Measurements from ENCODE around the gene CGB8. TPM values are rescaled to one million over a fixed set of nuclear protein-coding genes. Genes with fewer than 3 reads are reported as not detected.
"Not testable (repeated sequence)": the region's sequence is repeated elsewhere in the genome, so short reads cannot be mapped to it uniquely, and the experiment has no call there.

The CGB8 gene
- total RNA-seq, 1 experiment from 2014 or later: not detected

DNA sequence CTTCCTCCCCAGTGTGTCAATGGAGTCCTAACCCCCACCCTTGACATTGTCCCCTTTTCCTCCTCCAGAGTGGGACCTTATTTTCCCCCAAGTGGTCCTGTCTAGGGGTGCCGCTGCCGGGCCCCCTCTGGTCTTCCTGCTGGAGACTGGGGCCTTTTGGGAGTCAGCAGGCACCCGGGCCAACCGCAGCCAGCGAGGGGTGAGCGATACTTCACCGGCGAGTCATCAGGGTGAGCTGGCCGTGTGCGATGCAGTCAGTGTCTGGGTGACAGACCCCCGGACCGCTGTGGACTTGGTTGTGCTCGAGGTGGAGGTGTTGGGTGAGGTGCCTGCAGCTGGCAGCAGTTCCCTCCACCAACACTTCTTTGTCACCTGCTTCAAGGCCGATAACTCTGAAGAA is 19.2 kb downstream of the CGB8 start:
- DNase-seq; H3K36me3 ChIP-seq (replicated peaks; ENCODE audit: control insufficient read depth, insufficient read depth, low read length); H3K27me3 ChIP-seq (ENCODE audit: control insufficient read depth, insufficient read depth, low read length); H3K4me3 ChIP-seq (ENCODE audit: insufficient read depth, low read depth, low read length): not testable (repeated sequence)

DNA sequence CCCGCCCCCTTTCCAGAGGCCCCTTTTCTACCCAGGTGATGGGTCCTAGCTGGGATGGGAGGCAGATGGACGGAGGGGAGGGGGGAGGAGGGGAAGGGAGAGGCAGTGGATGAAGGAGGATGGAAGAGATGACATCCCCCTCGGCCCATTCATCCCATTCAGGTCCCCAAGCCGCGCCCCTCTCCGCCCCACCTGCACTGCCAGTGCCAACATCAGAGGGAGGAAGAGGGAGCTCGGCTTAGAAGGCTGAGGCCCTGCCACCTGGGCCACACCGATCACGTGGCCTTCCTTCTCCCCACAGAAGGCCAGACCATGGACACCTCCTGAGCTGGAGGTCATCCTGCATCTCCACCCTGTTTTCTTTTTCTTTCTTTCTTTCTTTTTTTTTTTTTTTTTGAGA is 20.2 kb downstream of the CGB8 start:
- not testable (repeated sequence) for H3K27me3 ChIP-seq (ENCODE audit: control insufficient read depth, insufficient read depth, low read length); H3K4me3 ChIP-seq (ENCODE audit: insufficient read depth, low read depth, low read length); DNase-seq; H3K36me3 ChIP-seq (replicated peaks; ENCODE audit: control insufficient read depth, insufficient read depth, low read length)

DNA sequence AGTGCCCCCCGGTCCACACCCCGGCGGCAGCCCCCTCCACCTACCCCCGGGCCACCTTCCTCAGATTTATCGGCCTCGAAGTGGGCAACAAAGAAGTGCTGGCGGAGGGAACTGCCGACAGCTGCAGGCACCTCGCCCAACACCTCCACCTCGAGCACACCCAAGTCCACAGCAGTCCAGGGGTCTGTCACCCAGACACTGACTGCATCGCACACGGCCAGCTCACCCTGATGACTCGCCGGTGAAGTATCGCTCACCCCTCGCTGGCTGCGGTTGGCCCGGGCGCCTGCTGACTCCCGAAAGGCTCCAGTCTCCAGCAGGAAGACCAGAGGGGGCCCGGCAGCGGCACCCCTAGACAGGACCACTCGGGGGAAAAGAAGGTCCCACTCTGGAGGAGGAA is 23.3 kb downstream of the CGB8 start:
- H3K36me3 ChIP-seq (replicated peaks; ENCODE audit: control insufficient read depth, insufficient read depth, low read length); DNase-seq; H3K4me3 ChIP-seq (ENCODE audit: insufficient read depth, low read depth, low read length); H3K27me3 ChIP-seq (ENCODE audit: control insufficient read depth, insufficient read depth, low read length): not testable (repeated sequence)

DNA sequence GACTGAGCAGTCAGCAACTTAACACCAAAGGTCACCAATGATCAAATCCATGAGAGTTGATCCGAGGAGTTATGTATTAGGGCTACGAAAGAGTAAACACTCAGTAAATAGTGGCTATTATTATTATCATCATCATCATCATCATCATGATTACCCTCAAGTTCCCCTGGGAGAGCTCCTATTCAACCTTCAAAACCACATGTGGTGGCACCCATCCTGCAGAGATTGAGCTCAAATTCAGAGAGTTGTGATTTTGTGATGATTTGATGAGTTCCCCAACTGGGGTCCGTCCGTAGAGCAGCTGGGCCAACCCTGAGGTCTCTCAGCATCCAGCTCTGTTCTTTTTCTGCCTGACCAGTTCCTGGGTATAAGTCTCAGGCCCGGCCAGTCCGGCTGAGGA is 23.8 kb downstream of the CGB8 start:
- not testable (repeated sequence) for H3K4me3 ChIP-seq (ENCODE audit: insufficient read depth, low read depth, low read length); DNase-seq; H3K36me3 ChIP-seq (replicated peaks; ENCODE audit: control insufficient read depth, insufficient read depth, low read length)
- H3K27me3 ChIP-seq (ENCODE audit: control insufficient read depth, insufficient read depth, low read length): peaks cover 11% of the 10 kb centered on the region

DNA sequence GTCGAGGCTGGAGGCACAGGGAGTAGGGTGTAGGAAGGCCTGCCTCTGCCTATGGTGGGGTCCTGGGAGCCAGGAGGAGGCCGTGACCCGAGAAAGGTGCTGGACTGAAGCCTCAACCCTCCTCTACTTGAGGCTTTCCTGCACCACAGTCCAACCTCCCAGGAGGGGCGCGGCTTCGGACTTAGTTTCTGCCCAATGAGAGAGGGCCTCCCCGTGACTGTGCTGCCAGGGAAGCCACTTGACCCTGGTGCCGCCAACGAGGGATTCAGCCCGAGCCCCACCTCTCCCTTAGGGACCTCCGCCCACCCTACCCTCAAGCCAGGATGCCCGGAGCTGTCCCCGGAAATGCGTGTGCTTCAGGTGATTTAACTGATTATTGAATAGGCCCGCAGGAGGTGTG is 24.7 kb downstream of the CGB8 start, which contains the start of gene CGB3:
TSS of gene CGB3 (minus strand) at position 101 of the 400 bp plus-strand sequence. CDS start 362 bp downstream, outside the sequence.
- DNase-seq; H3K36me3 ChIP-seq (replicated peaks; ENCODE audit: control insufficient read depth, insufficient read depth, low read length); H3K4me3 ChIP-seq (ENCODE audit: insufficient read depth, low read depth, low read length): not testable (repeated sequence)
- peaks cover 12% of the 10 kb centered on the region for H3K27me3 ChIP-seq (ENCODE audit: control insufficient read depth, insufficient read depth, low read length)

DNA sequence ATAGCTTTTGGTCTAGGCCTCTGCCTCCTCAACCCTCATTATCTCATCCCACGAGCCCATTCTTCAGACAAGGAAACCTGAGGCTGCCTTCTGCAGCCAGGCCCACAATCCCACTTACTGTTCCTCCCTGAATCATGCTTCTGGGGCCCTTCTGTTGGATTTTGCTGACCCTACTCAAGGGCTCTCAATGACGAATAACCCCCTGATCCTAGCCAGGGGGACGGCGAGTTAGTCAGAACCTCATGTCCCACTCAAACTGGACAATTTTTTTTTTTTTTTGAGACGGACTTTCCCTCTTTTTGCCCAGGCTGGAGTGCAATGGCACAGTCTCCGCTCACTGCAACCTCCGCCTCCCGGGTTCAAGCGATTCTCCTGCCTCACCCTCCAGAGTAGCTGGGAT is 26.8 kb downstream of the CGB8 start:
- Histone ChIP-seq H3K36me3 (replicated peaks; ENCODE audit: control insufficient read depth, insufficient read depth, low read length) (no peaks in the 10 kb centered on the region), H3K4me3 (ENCODE audit: insufficient read depth, low read depth, low read length) (no peak overlapping the region), H3K27me3 (ENCODE audit: control insufficient read depth, insufficient read depth, low read length) (peaks cover 30% of the 10 kb centered on the region)
- no peak for DNase-seq

DNA sequence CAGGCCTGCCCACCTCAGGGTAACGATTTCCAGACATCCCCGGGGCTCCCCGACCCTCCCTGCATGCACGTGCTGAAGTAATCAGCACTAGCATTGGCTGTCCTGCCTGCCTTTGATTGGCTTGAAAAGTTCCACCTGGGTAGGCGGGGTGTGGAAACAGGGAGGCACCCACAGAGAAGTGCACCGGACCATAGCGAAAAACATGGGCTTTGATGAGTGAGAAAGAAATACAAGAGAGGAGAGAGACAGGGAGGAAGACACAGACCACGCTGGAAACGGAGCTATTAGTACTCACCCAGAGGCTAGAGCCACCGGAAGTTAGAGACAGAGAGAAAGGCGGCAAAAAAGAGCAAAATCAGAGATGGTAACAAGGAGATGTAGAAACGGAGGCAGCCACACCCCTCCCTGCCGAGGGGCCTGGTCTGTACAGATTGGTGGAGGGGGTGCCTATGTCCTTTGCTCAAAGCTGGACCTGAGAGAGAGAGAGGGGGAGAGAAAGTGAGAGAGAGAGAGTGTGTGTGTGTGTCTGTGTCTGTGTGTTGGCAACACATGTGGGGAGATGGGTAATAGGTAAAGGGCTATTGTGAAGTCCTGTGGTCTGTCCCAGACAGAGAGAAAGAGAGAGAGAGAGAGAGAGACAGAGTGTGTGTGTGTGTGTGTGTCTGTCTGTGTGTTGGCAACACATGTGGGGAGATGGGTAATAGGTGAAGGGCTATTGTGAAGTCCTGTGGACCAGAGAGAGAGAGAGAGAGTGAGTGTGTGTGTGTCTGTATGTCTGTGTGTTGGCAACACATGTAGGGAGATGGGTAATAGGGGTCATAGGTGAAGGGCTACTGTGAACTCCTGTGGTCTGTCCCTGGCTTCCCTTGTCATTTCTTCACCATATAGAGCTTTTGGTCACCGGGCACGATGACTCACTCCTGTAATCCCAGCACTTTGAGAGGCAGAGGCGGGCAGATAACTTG is 27.7 kb downstream of the CGB8 start:
- DNase-seq: peak; percentile 74
- peaks cover 30% of the 10 kb centered on the region for H3K27me3 ChIP-seq (ENCODE audit: control insufficient read depth, insufficient read depth, low read length)
- peaks cover under 1% of the 10 kb centered on the region; the same call in 1 of the 2 replicates for H3K36me3 ChIP-seq (replicated peaks; ENCODE audit: control insufficient read depth, insufficient read depth, low read length)
- H3K4me3 ChIP-seq (ENCODE audit: insufficient read depth, low read depth, low read length): no peak overlapping the region

DNA sequence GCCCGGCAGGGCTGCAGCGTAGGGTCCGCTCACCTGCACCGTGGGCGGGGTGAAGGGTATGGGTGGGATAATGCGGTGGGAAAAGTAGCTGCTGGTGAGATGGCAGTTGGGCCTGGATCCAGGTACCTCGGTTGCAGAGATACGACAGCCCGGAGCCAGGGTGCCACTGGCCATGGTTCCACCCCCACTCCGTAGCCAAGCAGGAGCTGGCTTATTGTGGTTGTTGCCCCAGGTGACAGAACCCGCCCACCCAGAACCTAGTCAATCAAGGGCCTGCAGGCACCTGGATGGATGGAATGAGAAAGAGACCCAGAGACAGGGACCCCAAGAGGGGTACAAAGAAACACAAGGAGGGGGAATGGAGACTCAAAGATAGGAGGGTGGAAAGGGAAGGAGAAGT is 28.6 kb downstream of the CGB8 start:
- peaks cover 4% of the 10 kb centered on the region for H3K36me3 ChIP-seq (replicated peaks; ENCODE audit: control insufficient read depth, insufficient read depth, low read length)
- H3K27me3 ChIP-seq (ENCODE audit: control insufficient read depth, insufficient read depth, low read length): peaks cover 30% of the 10 kb centered on the region
- peak; percentile 81 for DNase-seq
- no peak overlapping the region for H3K4me3 ChIP-seq (ENCODE audit: insufficient read depth, low read depth, low read length)

DNA sequence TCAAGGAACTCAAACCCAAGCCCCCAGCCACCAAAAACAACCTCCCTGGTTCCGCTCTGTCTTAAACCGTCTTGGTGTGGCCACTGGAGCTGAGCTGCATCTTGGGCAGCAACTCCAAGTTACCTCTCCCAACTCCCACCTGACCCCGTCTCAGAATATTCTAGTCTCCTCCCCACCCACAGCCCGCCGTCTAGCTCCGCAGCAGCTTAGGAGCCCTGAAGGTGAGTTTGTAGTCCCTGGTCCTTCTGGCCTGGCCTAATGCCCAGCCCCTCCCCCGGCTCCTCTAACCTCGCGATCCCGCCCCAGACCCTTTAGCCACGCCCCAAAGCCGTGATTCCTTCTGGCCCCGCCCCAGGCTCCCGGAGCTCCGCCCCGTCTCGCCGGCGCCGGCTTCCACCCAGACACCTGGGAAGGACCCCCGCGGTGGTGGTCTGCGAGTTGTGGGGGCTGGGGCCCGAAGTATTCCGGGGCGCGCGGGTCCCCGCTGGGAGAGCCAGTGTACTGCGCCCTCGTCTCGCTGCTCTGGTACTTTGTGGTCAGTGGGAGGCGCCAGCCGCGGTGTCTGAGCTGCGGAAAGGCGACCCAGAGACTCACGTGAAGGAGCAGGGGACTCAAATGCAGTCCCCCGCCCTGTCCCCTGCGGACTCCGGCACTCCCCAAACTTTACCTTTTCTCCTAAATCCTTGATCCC is 29.5 kb downstream of the CGB8 start:
- DNase-seq: peak; percentile 97
- Histone ChIP-seq H3K36me3 (replicated peaks; ENCODE audit: control insufficient read depth, insufficient read depth, low read length) (peaks cover 8% of the 10 kb centered on the region), H3K27me3 (ENCODE audit: control insufficient read depth, insufficient read depth, low read length) (peaks cover 30% of the 10 kb centered on the region), H3K4me3 (ENCODE audit: insufficient read depth, low read depth, low read length) (peak overlapping the region; percentile 57)

DNA sequence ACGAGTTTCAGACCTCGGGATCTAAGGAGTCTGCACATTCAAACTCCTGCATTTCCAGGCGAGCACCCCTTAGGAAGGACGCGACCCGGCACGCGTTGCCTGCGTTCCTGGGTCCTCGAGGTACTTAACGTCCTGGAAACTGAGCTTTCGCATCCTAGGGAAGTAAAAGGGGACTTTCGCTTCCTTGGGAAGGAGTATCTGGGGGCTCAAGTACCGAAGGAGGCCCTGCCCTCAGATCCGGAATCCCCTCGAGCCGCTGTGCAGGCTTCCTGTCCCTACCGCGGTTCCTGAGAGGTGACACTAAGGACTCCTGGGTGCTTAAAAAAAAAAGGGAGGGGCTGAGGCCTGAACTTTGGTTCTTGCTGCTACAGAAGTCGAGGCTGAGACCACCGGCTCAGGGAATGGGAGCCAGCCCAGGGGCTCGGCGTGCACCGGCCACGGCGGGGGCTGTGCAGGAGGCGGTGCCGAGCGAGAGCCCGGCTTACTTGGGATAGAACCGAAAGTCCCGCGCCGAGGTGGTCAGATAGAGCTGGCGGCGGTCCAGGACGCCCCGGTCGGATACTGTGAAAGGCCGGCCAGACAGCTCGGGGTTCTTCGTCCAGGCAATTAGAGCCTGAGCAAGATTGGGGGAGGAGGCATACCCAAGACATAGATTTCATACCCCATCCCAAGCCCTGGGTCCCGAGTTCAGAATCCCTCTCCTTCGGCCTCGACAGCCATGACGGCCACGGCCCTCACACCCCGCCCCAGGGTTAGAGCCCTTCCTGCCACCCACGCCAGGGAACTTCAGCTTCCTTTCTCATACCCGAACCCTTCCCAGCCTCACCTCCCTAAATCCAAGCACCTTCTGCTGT is 30.3 kb downstream of the CGB8 start:
- Histone ChIP-seq H3K27me3 (ENCODE audit: control insufficient read depth, insufficient read depth, low read length) (peaks cover 30% of the 10 kb centered on the region), H3K4me3 (ENCODE audit: insufficient read depth, low read depth, low read length) (peak overlapping the region; percentile 45), H3K36me3 (replicated peaks; ENCODE audit: control insufficient read depth, insufficient read depth, low read length) (peaks cover 14% of the 10 kb centered on the region)
- peak; percentile 38 for DNase-seq

DNA sequence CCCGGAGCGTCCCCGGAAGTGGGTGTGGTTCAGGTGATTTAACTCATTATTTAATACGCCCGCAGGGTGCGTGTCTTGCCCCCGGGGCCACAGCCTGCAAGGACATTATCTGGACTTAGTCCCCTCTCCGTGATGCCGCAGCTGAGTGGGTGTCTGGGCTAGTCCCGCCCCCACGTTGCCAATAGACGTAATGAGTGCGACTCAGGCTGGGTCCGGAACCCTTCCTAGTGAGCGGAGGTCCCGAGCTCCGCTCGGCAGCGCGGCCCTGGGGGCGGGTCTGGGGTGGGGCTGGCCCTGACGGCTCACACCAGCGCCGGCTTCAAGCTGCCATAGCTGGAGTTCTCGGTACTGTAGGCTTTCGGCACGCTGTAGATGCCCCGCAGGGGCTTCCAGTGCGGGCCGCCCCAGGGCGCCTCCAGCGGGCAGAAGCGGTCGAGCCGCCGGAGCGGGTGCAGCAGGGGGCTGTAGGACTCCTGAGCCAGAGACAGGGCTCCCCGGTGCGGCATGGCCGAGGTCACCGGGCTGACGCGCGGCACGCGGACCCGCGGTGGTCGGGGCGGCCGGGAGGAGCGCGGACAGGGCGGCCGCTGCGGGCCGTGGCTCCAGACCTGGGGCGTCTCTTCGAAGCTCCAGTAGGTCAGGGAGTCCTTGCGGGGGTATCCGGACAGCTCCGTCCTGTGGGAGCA is 31.1 kb downstream of the CGB8 start:
- peaks cover 14% of the 10 kb centered on the region for H3K36me3 ChIP-seq (replicated peaks; ENCODE audit: control insufficient read depth, insufficient read depth, low read length)
- peaks cover 30% of the 10 kb centered on the region for H3K27me3 ChIP-seq (ENCODE audit: control insufficient read depth, insufficient read depth, low read length)
- peak; percentile 89 for DNase-seq
- H3K4me3 ChIP-seq (ENCODE audit: insufficient read depth, low read depth, low read length): peak overlapping the region; percentile 45

DNA sequence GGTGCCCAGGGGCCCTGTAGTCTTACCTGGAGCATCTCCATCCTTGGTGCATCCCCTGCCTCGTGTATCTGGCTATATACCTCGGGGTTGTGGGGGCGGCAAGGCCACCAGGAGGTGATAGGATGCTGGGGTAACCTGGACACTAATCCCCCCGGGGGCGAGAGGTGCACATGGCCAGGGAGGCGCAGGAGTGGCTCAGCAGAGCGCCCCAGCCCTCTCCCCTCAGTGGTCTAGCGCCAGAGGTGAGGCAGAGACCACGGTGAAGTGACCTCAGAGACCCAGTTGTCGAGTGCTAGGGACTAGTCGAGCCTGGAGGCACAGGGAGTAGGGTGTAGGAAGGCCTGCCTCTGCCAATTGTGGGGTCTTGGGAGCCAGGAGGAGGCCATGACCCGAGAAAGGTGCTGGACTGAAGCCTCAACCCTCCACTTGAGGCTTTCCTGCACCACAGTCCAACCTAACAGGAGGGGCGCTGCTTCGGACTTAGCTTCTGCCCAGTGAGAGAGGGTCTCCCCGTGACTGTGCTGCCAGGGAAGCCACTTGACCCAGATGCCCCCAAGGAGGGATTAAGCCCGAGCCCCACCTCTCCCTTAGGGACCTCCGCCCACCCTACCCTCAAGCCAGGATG is 31.8 kb downstream of the CGB8 start, which contains the start of gene LHB:
TSS of gene LHB (minus strand) at position 51 of the 625 bp plus-strand sequence. CDS start at position 41, 10 bp downstream.
- peaks cover 30% of the 10 kb centered on the region for H3K27me3 ChIP-seq (ENCODE audit: control insufficient read depth, insufficient read depth, low read length)
- peak within 1 kb of the TSS; percentile 45 for H3K4me3 ChIP-seq (ENCODE audit: insufficient read depth, low read depth, low read length)
- H3K36me3 ChIP-seq (replicated peaks; ENCODE audit: control insufficient read depth, insufficient read depth, low read length): peaks cover 17% of the 10 kb centered on the region
- DNase-seq: peak; percentile 56

DNA sequence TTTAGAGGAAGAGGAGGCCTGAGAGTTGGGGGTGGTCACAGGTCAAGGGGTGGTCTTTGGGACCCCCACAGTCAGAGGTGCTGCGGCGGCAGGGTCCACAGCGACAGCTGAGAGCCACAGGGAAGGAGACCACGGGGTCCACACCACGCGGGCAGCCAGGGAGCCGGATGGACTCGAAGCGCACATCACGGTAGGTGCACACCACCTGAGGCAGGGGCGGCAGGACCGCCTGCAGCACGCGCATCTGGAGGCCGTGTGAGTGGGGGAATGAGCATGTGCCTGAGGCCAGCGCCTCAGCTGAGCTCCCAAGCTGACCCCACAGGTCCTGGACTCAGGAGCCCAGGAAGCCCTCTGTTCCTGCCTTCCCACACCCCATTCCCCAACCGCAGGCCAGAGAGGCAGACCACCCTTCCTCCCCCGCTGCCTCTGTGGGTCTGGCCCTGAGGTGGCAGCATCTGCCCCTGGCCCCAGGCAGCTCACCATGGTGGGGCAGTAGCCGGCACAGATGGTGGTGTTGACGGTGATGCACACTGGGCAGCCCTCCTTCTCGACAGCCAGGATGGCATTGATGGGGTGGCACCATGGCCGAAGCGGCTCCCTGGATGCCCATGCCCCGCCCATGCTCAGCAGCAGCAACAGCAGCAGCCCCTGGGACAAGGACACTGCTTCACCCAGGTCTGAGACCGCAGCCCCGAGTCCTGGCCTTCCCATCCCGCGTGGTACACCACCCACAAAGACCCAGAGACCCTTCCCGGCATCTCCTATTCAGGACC is 32.7 kb downstream of the CGB8 start:
- DNase-seq: peak; percentile 39
- H3K27me3 ChIP-seq (ENCODE audit: control insufficient read depth, insufficient read depth, low read length): peaks cover 26% of the 10 kb centered on the region
- peaks cover 21% of the 10 kb centered on the region for H3K36me3 ChIP-seq (replicated peaks; ENCODE audit: control insufficient read depth, insufficient read depth, low read length)
- H3K4me3 ChIP-seq (ENCODE audit: insufficient read depth, low read depth, low read length): no peak overlapping the region

All from H7 (cell line).